ENCODE results near the gene LMBR1.
"Not testable (repeated sequence)": the region's sequence is repeated elsewhere in the genome, so short reads cannot be mapped to it uniquely, and the experiment has no call there.

The LMBR1 gene

DNA sequence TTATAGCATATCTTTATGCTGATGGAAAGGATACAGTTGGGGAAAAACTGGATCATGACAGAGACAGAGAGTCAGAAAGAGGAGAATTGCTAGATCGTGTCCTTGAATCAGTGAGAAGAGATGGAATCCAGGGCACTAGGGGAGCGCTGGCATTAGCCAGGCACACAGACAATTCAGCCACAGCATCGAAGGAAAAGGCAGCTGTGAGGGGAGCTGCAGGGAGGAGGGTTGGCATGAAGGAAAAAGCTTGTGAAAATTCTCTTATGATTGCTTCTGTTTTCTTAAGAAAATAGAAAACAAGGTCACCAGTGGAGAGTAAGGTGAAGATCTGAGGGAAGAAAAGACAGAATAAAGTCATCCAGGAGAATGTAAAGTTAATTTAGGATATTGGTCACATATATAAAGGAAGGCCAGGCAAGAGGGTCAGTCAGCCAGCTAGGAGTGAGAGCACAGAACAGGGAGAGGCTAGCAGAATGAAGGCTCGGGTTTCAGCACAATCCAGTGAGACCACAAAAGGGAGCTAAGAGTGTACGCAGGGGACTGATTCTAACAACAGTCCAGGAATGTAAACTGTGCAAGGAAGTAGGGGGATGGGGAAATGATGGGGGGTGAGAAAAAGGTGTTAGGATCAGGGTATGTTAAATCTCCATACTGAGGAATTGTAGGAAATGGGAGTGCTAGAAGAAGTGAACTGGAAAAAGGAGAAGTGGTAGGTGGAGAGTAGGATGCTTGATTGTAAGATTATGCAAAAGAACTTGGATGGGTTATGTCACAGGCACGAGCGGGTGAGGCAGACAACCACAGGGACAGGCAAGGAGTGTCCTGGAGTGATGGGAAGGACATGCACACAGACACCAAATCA, 140.4 kb downstream of the LMBR1 start:
- no peak for DNase-seq

DNA sequence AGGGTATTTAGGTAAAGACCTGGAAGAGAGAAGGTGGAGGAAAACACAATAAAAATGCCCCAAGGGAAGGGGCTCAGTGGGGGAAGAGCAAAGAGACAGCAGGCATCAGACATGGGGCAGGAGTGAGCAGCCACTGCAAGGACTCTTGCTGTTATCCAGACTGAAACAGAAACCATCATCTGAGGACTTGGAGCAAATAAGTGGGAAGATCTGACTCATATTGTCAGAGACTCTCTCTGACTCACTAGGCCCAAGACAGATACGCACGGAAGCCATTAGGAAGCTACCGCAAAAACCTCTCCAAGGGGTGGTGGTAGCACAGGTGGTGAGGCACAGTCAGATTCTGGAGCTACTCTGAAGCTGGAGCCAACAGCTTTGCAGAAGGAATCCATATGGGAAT, 141.7 kb downstream of the LMBR1 start:
- DNase-seq: no peak

DNA sequence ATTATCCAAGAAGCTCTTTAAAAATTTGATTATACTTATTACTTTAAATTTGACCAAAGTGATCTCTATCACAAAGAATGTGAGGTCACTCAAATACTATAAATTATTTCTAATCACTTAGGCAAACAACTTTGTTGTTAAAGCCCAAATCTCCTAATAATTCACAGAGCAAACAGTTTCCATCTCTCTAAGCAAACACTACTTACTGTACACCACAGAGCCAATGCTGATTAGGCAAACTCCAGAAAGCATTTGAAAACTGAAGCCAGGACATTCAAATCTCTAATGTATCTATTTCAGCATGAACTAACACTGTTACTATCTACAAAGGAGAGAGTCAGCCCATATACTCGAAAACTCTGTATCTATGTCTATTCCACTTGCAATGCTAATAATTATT, 145.3 kb downstream of the LMBR1 start:
- no peak for DNase-seq

- no peak for DNase-seq
Observed at GRCh38 chr7:156746891-156747290, 146.1 kb downstream of the LMBR1 start.

GRCh38 chr7:156739596-156739995, 153.4 kb downstream of the LMBR1 start:
- DNase-seq: no peak

DNA sequence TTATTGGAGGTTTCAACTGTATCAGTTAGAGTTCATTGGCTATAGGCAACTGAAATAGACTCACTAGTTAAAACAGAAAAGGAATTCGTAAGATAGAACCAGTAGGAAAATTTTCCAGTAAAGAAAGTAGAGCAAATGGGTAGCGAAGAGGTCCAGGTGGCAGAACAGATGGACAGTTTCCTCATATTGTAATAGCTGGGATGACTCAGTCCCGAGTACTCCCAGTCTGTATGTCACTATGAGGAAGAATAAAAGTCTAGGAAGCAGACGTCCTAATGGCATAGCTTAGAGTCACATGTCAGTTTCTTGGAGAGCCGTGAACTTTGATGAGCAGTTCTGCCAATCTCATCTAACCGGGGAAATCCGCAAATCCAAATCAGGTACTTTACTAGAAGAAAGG, 157.1 kb downstream of the LMBR1 start:
- DNase-seq: peak; percentile 50

DNA sequence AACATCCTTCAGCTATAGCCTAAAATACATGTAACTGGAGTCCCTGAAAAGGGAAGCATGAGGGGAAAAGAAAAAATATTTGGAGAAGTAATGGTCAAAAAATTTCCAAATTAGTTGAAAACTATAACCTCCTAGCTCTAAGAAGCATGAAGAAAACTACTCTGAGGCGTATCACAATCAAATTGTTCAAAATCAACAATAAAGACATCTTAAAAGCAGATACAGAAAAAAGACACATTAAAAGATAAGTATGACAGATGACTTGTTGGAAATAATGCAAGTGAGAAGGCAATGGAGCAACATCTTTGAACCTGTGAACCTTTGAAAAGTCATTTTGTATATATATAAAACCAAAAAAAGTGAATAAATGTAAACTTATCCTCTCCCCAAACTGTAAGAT, 159.3 kb downstream of the LMBR1 start:
- no peak for DNase-seq

DNA sequence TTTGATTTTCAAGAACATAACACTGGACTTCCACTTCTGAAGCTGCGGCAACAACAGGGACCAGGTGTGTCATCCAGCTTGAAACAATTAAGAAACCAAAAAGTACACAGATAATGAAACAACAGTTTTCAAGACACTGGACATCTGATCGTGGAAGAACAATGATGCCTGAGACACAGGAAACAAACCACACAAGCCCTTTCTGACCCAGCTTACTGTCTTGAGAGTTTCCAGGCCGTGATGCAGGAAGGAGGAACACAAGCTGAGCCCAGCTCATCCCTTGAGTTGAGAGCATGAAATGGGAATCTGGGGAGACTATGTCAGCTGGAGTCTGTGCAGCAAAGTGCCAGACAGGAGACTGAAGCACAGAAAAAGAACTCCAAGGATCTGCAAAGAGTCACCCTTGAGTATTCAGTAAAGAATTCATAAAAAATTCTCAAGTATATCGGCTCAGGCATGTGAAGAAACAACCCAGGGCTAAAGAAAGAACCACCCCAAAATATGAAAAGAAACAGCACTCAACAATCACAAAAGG, 160.8 kb downstream of the LMBR1 start:
- no peak for DNase-seq

DNA sequence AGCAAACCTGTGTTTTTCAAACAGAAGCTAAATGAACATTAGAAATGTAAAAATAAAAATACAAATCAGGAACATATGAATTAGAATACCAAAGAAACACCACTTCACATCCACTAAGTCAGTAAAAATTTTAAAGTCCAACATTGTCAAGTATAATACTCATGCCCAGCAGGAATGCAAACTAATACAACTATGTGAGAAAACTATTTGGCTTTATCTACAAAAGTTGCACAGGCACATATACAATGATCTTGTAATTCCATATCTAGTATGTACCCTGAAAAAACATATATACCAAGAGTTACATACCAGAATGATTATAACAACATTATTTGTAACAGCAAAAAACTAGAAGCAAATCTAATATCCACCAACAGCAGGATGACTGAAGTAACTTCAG, 161.3 kb downstream of the LMBR1 start:
- DNase-seq: no peak

DNA sequence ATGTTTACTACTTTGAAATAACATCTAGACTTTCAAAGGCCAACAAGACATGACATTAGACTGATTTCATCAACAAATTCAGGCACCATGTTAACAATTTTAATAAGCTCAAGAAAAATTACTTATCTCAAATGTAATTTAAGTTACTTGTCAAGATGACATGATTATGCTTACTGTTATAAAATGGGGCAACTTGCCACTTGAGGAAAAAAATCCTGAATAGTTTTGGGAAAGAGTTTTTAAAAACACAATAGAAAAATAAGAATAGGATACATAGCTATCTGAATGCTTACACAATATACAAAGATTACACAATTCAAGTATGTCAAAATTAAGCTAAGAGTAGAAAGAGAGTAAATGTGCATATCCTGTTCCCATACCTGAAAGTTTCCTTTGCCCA, 167.0 kb downstream of the LMBR1 start:
- DNase-seq: no peak

DNA sequence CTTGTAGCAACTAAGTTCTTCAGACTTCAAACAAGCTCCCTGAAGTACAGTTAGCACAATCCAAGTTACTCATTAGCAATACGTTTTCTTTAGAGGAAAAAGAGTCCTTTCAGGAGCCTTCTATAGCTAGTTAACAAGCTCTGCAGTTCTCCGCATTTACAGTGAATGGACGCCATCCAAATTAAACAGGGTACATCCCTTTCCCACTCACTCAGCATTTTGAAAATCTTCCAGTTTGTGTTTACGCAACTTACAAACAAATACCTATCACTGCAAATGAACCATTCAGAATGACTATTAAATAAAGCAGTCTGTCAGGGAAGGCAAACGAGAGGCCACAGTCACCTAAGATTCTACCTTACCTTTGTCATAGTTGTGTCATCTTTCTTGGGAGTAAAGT, 167.9 kb downstream of the LMBR1 start:
- no peak for DNase-seq

DNA sequence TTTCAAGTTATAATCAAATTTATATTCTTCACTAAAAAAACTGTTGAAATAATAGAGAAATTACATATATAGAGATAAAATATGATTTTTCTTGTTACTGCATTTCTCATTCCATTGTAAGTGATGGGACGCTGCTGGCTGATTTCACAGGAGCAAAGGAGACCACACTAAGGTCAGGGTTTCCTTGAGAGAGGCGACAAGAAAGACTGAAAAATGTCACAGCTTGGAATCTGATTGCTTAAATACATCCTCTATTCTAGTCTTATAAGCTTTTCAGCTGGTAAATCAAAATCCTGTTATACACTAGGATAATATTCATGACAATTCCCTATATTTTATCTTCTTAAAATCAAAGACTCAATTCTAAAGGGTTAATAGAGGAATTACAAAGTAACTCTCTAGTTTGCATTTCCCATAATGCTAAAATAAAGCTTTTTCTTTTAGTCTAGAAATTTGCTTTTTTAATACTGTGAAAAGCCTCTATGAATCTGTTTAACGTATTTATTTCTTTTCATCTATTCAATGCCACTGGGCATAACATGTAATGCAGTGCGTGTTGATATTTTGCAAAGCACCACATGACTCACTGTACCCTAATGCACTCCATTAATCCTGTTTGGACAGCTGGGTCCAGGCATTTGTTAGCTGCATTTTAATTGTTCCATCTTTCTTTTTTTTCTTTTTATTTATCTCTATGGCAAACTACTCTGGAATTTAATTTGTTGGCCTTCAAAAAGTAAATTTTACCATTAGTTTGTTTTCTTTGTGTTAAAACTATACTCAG, 170.7 kb downstream of the LMBR1 start:
- peak; percentile 43 for DNase-seq

DNA sequence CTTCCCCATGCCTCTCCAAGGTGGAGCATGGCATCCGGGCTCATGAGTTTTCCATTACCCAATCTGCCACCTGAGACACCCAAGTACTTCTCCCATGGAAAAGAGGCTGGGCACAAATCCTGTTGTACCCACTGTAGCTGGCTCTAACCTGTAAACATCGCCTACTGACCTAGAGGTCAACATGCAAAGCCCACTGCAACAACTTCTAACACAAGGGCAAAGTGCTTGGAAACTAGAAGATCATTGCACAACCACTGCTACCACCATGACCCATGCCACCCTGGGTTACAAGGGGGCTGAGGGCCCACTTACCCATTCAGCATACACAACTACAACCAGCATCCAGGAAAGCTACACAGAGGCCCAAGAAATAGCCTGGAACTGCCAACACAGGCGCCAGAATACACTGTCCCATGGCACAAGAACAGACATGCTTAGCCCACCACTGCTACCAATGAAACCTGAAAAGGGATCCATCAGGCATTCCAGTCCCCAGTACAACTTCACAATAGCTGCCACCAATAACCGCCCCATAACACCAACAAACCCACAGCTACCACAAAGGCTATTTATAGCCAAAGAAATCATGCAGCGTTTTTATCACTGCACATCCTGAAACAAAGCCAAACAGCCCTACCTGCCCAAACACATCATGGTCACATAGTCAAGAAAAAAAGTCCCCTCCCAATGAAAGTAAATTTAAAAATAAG, 189.1 kb downstream of the LMBR1 start:
- no peak for DNase-seq

- no peak for DNase-seq
Observed at GRCh38 chr7:156703209-156703608, 189.8 kb downstream of the LMBR1 start.

GRCh38 chr7:156702399-156702798, 190.6 kb downstream of the LMBR1 start:
- no peak for DNase-seq

GRCh38 chr7:156701787-156702186, 191.2 kb downstream of the LMBR1 start:
- DNase-seq: not testable (repeated sequence)

GRCh38 chr7:156698512-156698911, 194.5 kb downstream of the LMBR1 start:
- not testable (repeated sequence) for DNase-seq

- not testable (repeated sequence) for DNase-seq
Observed at GRCh38 chr7:156697283-156697682, 195.7 kb downstream of the LMBR1 start.

DNA sequence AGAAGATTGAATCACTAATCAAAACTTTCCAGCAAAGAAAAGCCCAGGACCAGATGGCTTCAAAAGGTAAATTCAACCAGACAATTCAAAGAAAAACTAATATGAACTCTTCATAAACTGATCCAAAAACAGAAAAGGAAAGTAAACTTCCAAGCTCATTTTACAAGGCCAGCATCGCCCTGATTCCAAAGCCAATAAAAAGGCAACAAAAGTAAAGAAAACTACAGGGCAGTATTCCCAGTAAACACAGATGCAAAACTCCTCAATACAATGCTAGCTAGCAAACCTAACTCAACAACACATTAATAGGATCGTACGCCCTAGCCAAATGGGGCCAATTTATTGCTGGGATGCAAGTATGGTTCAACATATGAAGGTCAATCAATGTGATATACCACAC, 199.4 kb downstream of the LMBR1 start:
- no peak for DNase-seq

DNA sequence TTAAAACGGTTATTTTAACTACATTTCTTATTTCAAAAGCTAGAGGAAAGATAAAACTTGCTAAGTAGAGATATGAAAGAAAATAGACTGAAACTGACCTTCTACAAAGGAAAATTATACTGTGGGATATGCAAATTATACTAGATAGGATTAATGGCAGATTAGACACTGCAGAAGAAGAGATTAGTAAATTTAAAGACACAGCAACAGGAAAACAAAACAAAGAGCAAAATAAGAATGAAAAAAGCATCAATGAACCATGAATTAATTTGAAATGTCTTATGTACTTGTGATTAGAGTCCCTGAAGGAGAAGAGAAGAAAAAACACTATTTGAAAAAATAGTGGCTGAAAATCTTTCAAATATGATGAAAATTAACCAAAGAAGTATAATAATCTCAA, 200.1 kb downstream of the LMBR1 start:
- DNase-seq: no peak

DNA sequence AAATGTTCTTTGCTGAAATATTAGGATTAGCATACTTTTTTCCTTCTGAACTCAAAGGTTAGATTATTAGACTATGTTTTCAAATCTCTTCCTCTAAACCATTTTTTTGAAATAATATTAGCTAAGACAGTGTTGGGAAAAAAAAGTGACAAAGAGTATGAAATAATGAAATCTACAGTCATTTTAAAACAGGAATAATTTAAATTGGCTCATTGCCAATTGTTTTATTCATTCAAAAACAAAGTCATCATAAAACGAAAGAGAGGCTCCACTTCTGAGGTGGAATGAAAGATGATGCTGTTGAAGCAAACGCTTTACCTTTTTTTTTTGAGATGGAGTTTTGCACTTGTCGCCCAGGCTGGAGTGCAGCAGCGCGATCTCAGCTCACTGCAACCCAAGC, 201.2 kb downstream of the LMBR1 start:
- no peak for DNase-seq

DNA sequence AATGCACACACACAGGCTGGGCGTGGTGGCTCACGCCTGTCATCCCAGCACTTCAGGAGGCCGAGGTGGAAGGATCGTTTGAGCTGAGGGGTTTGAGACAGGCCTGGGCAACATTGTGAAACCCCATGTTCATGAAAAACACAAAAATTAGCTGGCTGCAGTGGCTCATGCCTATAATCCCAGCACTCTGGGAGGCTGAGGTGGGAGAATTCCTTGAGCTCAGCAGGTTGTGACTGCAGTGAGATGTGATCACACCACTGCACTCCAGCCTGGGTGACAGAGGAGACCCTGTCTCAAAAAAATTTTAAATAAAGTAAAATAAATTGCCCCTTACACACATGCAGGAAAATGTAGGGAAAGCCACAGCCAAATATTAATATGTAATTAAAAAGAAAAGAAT, 208.3 kb downstream of the LMBR1 start:
- no peak for DNase-seq

- no peak for DNase-seq
Observed at GRCh38 chr7:156684251-156684650, 208.7 kb downstream of the LMBR1 start.

Measured in NCI-H82 (cell line).